HepG2 (cell line): Measurements from ENCODE around the gene KHK. TPM values are rescaled to one million over a fixed set of nuclear protein-coding genes. Genes with fewer than 3 reads are reported as not detected.
A peak's percentile ranks its signal among the peaks of the same experiment; 100 is the strongest.

ENCODE experiments used
- BRF2 ChIP-seq: sonication (generic); formaldehyde crosslinking; IDR thresholded peaks from 2 replicates; pipeline ENCODE4 v1.8.1; 2022; ENCODE audit warnings: mild to moderate bottlenecking, missing genetic modification reagents
- CREBL2 ChIP-seq: sonication (generic); formaldehyde crosslinking; IDR thresholded peaks from 2 replicates; pipeline ENCODE4 v1.8.1; 2023; ENCODE audit warnings: missing genetic modification reagents, mild to moderate bottlenecking, borderline replicate concordance
- FOXA1 ChIP-seq, 2 experiments: fragments of 450-650 bp in 1 of 2; sonication (generic) in 1 of 2; formaldehyde crosslinking in 1 of 2; IDR thresholded peaks; 2 replicates each; pipeline versions ENCODE4 v1.4.0 to v1.6.1; 2016 to 2020; ENCODE audit warnings: missing genetic modification reagents in 1 of 2
- FOXA3 ChIP-seq: IDR thresholded peaks from 2 replicates; pipeline ENCODE4 v1.6.1; 2016; ENCODE audit warnings: missing genetic modification reagents, missing compliant biosample characterization
- GPBP1L1 ChIP-seq: sonication (generic); formaldehyde crosslinking; IDR thresholded peaks from 2 replicates; pipeline ENCODE4 v1.5.0; 2020; ENCODE audit warnings: mild to moderate bottlenecking, missing genetic modification reagents
- IRF1 ChIP-seq: sonication (generic); formaldehyde crosslinking; IDR thresholded peaks from 2 replicates; pipeline ENCODE4 v1.4.0; 2020; ENCODE audit warnings: low read depth, mild to moderate bottlenecking, missing genetic modification reagents
- MBD4 ChIP-seq: IDR thresholded peaks from 2 replicates; pipeline ENCODE4 v1.6.1; 2012; ENCODE audit warnings: low read length, inconsistent platforms, borderline replicate concordance
- MXD3 ChIP-seq: IDR thresholded peaks from 2 replicates; pipeline ENCODE4 v1.6.1; 2016; ENCODE audit warnings: mild to moderate bottlenecking, missing biosample characterization, missing genetic modification reagents
- POLR2G ChIP-seq: fragments of 200-400 bp; formaldehyde crosslinking; IDR thresholded peaks from 2 replicates; pipeline ENCODE4 v1.6.1; 2018; ENCODE audit warnings: mild to moderate bottlenecking, low read depth, low read length, moderate library complexity
- PPARG ChIP-seq: conservative IDR thresholded peaks from 2 replicates; pipeline ENCODE4 v1.6.1; 2016; ENCODE audit warnings: missing biosample characterization, missing genetic modification reagents
- THYN1 ChIP-seq: sonication (generic); formaldehyde crosslinking; IDR thresholded peaks from 2 replicates; pipeline ENCODE4 v1.8.1; 2023; ENCODE audit warnings: low read depth, mild to moderate bottlenecking, moderate library complexity, missing genetic modification reagents, borderline replicate concordance
- TMF1 ChIP-seq: sonication (generic); formaldehyde crosslinking; IDR thresholded peaks from 2 replicates; pipeline ENCODE4 v1.8.1; 2022; ENCODE audit warnings: low read depth, missing genetic modification reagents
- ZBTB3 ChIP-seq: sonication (generic); formaldehyde crosslinking; IDR thresholded peaks from 2 replicates; pipeline ENCODE4 v1.4.0; 2020; ENCODE audit warnings: low read depth, mild to moderate bottlenecking, moderate library complexity, missing genetic modification reagents, borderline replicate concordance
- ZC3H4 ChIP-seq: sonication (generic); formaldehyde crosslinking; IDR thresholded peaks from 2 replicates; pipeline ENCODE4 v1.4.0; 2020; ENCODE audit warnings: missing genetic modification reagents, borderline replicate concordance
- ZFX ChIP-seq: sonication (generic); formaldehyde crosslinking; IDR thresholded peaks from 2 replicates; pipeline ENCODE4 v1.4.0; 2020; ENCODE audit warnings: mild to moderate bottlenecking, low read depth, missing genetic modification reagents, moderate library complexity
- ZIK1 ChIP-seq: sonication (generic); formaldehyde crosslinking; IDR thresholded peaks from 2 replicates; pipeline ENCODE4 v1.5.0; 2020; ENCODE audit warnings: mild to moderate bottlenecking, low read depth, missing genetic modification reagents, borderline replicate concordance
- ZNF326 ChIP-seq: sonication (generic); formaldehyde crosslinking; IDR thresholded peaks from 2 replicates; pipeline ENCODE4 v1.4.0; 2020; ENCODE audit warnings: missing genetic modification reagents, borderline replicate concordance
- ZNF333 ChIP-seq: sonication (generic); formaldehyde crosslinking; IDR thresholded peaks from 2 replicates; pipeline ENCODE4 v1.4.0; 2020; ENCODE audit warnings: mild to moderate bottlenecking, missing genetic modification reagents, borderline replicate concordance
- ZNF746 ChIP-seq: sonication (generic); formaldehyde crosslinking; IDR thresholded peaks from 2 replicates; pipeline ENCODE4 v1.8.0; 2022; ENCODE audit warnings: mild to moderate bottlenecking, missing genetic modification reagents
- ZNF816 ChIP-seq: sonication (generic); formaldehyde crosslinking; IDR thresholded peaks from 2 replicates; pipeline ENCODE4 v1.8.0; 2022; ENCODE audit warnings: missing genetic modification reagents, mild to moderate bottlenecking, borderline replicate concordance
- ZNF839 ChIP-seq: sonication (generic); formaldehyde crosslinking; IDR thresholded peaks from 2 replicates; pipeline ENCODE4 v1.4.0; 2020; ENCODE audit warnings: missing genetic modification reagents, mild to moderate bottlenecking, borderline replicate concordance
- ZNF883 ChIP-seq: sonication (generic); formaldehyde crosslinking; IDR thresholded peaks from 2 replicates; pipeline ENCODE4 v1.5.1; 2020; ENCODE audit warnings: mild to moderate bottlenecking, missing genetic modification reagents; ENCODE audit errors: not compliant biosample characterization
- polyA plus RNA-seq, 8 experiments: library from polyadenylated mRNA; depleted of rRNA in 3 of 8; stranded (reverse) in 7 of 8; unstranded in 1 of 8; fragments of >200 nt; fragmentation: Illumina TruSeq in 4 of 8; extraction: Trizol in 4 of 8; gene quantifications; 2 replicates each; pipeline versions ENCODE4 v1.2.1 to v1.2.3, GENCODE V29; 2011 to 2016; ENCODE audit warnings: low read depth in 4 of 8, missing spikeins in 1 of 8, mixed read lengths in 1 of 8; ENCODE audit not compliant: insufficient read depth in 1 of 8
- total RNA-seq, 5 experiments: library from RNA; depleted of rRNA; stranded (reverse); fragments of >200 nt; fragmentation: Illumina TruSeq; extraction: Trizol; gene quantifications; 2 replicates each; pipeline ENCODE4 v1.2.3, GENCODE V29; 2016; ENCODE audit warnings: low read depth in 1 of 5
- TF ChIP-seq, protein P1 (sequence below): sonication (generic); formaldehyde crosslinking; IDR thresholded peaks from 2 replicates; pipeline ENCODE4 v1.8.0; 2022; ENCODE audit warnings: missing genetic modification reagents, mild to moderate bottlenecking, borderline replicate concordance

The KHK gene
- total and polyA plus RNA-seq, 2 of the 13 experiments (the other 11 are each of a cell fraction or from before 2014, with no cell fraction given): 40.9 to 99.2 TPM

DNA sequence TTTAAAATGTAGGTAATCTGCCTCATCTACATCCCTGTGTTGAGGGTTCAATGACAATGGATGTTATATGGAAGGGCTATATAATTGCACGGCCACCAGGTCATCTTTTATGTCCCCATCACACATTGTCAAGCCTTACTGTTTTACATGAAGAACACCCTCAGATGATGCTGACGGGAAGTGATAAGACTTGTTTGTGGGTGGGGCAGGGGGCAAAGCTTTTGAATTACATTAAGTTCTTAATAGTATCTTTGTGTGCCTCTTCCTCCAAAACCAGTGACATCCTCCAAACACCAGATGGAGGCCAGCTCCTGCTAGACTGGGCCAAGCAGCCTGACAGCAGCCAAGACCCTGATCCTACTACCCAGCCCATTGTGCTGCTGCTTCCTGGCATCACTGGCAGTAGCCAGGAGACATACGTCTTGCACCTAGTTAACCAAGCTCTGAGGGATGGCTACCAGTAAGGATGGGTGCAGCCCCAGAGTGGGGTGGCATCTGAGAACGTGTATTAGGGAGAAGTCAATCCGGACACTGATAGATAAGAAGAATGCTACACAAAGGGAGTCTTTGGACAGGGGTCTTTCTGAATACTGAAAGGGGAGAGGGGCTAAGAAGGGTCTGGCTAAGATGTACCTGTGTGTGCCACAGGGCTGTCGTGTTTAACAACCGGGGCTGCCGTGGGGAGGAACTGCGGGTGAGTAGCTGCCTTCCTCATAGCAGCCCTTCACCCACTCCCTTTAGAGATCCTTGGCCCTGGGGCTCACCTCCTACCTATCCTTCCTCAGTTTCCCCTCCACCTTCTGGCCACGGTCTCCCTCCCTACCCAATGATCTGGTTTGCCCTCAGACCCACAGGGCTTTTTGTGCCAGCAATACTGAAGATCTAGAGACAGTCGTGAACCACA, 42.3 kb downstream of the KHK start (continued):
- peak; percentile 27; the same call in 1 of the 2 replicates for TF ChIP-seq POLR2G
- TF ChIP-seq MBD4: peak; percentile 65; the same call in 1 of the 2 replicates
- no peak for TF ChIP-seq MXD3 (CRISPR knock-in tag)
- no peak for TF ChIP-seq ZNF839 (CRISPR knock-in tag)
- TF ChIP-seq ZNF326 (CRISPR knock-in tag): no peak
- TF ChIP-seq, protein P1, sequence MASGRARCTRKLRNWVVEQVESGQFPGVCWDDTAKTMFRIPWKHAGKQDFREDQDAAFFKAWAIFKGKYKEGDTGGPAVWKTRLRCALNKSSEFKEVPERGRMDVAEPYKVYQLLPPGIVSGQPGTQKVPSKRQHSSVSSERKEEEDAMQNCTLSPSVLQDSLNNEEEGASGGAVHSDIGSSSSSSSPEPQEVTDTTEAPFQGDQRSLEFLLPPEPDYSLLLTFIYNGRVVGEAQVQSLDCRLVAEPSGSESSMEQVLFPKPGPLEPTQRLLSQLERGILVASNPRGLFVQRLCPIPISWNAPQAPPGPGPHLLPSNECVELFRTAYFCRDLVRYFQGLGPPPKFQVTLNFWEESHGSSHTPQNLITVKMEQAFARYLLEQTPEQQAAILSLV: no peak
- no peak for TF ChIP-seq ZNF746
- no peak for TF ChIP-seq ZFX
- TF ChIP-seq ZBTB3: no peak
- TF ChIP-seq ZIK1 (CRISPR knock-in tag): no peak
- TF ChIP-seq GPBP1L1 (CRISPR knock-in tag): no peak
- TF ChIP-seq BRF2 (CRISPR knock-in tag): 0 out of 2 replicates have a peak, but pooled peaks have one; percentile 31
- 0 out of 2 replicates have a peak, but pooled peaks have one; percentile 44 for TF ChIP-seq ZNF816 (CRISPR knock-in tag)
- TF ChIP-seq FOXA1 (IDR thresholded peaks at IDR 0.05): no peak
- no peak for TF ChIP-seq FOXA1 (CRISPR knock-in tag; IDR thresholded peaks at IDR 0.05)
- no peak for TF ChIP-seq ZNF883 (CRISPR knock-in tag)
- TF ChIP-seq TMF1 (CRISPR knock-in tag): no peak
- no peak for TF ChIP-seq FOXA3
- no peak for TF ChIP-seq PPARG (CRISPR knock-in tag)
- no peak; the same call in 1 of the 2 replicates for TF ChIP-seq ZC3H4 (CRISPR knock-in tag)
- TF ChIP-seq ZNF333 (CRISPR knock-in tag): no peak
- no peak for TF ChIP-seq THYN1 (CRISPR knock-in tag)
- TF ChIP-seq IRF1 (CRISPR knock-in tag): no peak
- no peak for TF ChIP-seq CREBL2
